Neural cell (in vitro differentiated cells): ENCODE measurements around the gene FBXL15. TPM values are rescaled to one million over a fixed set of nuclear protein-coding genes. Genes with fewer than 3 reads are reported as not detected.

Source experiments
- H2AFZ ChIP-seq: fragments of 200-600, 300-800 bp; sonication (generic), shearing (Covaris generic); 2 replicates; pipeline ENCODE4 v1.6.0; 2014; ENCODE audit warnings: low read depth, mild to moderate bottlenecking, antibody characterized with exemption, low read length, moderate library complexity
- H3F3A ChIP-seq: fragments of 200-600 bp; shearing (Covaris generic); 2 replicates; pipeline ENCODE4 v1.6.1; 2016; ENCODE audit warnings: mild to moderate bottlenecking, moderate library complexity, mixed read lengths, antibody characterized with exemption, low read length; ENCODE audit not compliant: insufficient read depth, poor library complexity, severe bottlenecking
- H3K27ac ChIP-seq: fragments of 200-600, 300-800 bp; sonication (generic), shearing (Covaris generic); 2 replicates; pipeline ENCODE4 v1.5.1; 2014; ENCODE audit warnings: mild to moderate bottlenecking, low read length, moderate library complexity
- H3K27me3 ChIP-seq: fragments of 300-800, 200-600 bp; sonication (generic), shearing (Covaris generic); 2 replicates; pipeline ENCODE4 v1.6.0; 2014; ENCODE audit warnings: mild to moderate bottlenecking, low read depth, low read length, moderate library complexity; ENCODE audit not compliant: insufficient read depth
- H3K36me3 ChIP-seq: fragments of 300-800, 200-600 bp; sonication (generic), shearing (Covaris generic); 2 replicates; pipeline ENCODE4 v1.5.1; 2014; ENCODE audit warnings: mild to moderate bottlenecking, antibody characterized with exemption, low read length, moderate library complexity; ENCODE audit not compliant: insufficient read depth
- H3K4me2 ChIP-seq: fragments of 300-800, 200-600 bp; sonication (generic), shearing (Covaris generic); 2 replicates; pipeline ENCODE4 v1.6.0; 2014; ENCODE audit warnings: mild to moderate bottlenecking, low read length
- H3K4me3 ChIP-seq: fragments of 300-800, 200-600 bp; sonication (generic), shearing (Covaris generic); 2 replicates; pipeline ENCODE4 v1.5.1; 2014; ENCODE audit warnings: mild to moderate bottlenecking, low read length, moderate library complexity
- H3K79me2 ChIP-seq: fragments of 200-600 bp; shearing (Covaris generic); replicated peaks from 2 replicates; pipeline ENCODE4 v1.6.0; 2014; ENCODE audit warnings: mild to moderate bottlenecking, low read length, moderate library complexity; ENCODE audit not compliant: insufficient read depth
- H3K9ac ChIP-seq: fragments of 300-800, 200-600 bp; sonication (generic), shearing (Covaris generic); 2 replicates; pipeline ENCODE4 v1.6.1; 2016; ENCODE audit warnings: mild to moderate bottlenecking, low read length, mixed read lengths
- H3K9me2 ChIP-seq: fragments of 200-600 bp; shearing (Covaris generic); 2 replicates; pipeline ENCODE4 v1.6.1; 2016; ENCODE audit warnings: mild to moderate bottlenecking, low read length, mixed read lengths; ENCODE audit not compliant: insufficient read depth
- H3K9me3 ChIP-seq: fragments of 200-600, 300-800 bp; sonication (generic), shearing (Covaris generic); 2 replicates; pipeline ENCODE4 v1.6.1; 2016; ENCODE audit warnings: mild to moderate bottlenecking, mixed run types, low read length, moderate library complexity, mixed read lengths
- H4K20me1 ChIP-seq: fragments of 200-600 bp; shearing (Covaris generic); 2 replicates; pipeline ENCODE4 v1.6.1; 2016; ENCODE audit warnings: mild to moderate bottlenecking, mixed run types; ENCODE audit not compliant: insufficient read depth
- CTCF ChIP-seq: fragments of 450-650 bp; IDR thresholded peaks from 2 replicates; pipeline ENCODE4 v1.5.1; 2014; ENCODE audit warnings: antibody characterized with exemption, mild to moderate bottlenecking, moderate library complexity; ENCODE audit not compliant: poor library complexity, severe bottlenecking
- EP300 ChIP-seq: fragments of 450-650 bp; conservative IDR thresholded peaks from 2 replicates; pipeline ENCODE4 v1.6.1; 2014; ENCODE audit warnings: antibody characterized with exemption, mild to moderate bottlenecking, moderate library complexity; ENCODE audit not compliant: poor library complexity, severe bottlenecking
- EZH2 ChIP-seq: fragments of 200-600, 300-800 bp; shearing (Covaris generic), sonication (generic); IDR thresholded peaks from 2 replicates; pipeline ENCODE4 v1.6.1; 2014; ENCODE audit warnings: antibody characterized with exemption, low read length, borderline replicate concordance, mild to moderate bottlenecking; ENCODE audit not compliant: insufficient read depth, poor library complexity, severe bottlenecking
- MXI1 ChIP-seq: fragments of 450-650 bp; conservative IDR thresholded peaks from 2 replicates; pipeline ENCODE4 v1.6.1; 2014; ENCODE audit warnings: antibody characterized with exemption, mild to moderate bottlenecking; ENCODE audit not compliant: poor library complexity, severe bottlenecking
- POLR2AphosphoS5 ChIP-seq: IDR thresholded peaks from 2 replicates; pipeline ENCODE4 v1.6.1; 2012
- RAD21 ChIP-seq: fragments of 450-650 bp; conservative IDR thresholded peaks from 2 replicates; pipeline ENCODE4 v1.6.1; 2014; ENCODE audit warnings: antibody characterized with exemption, mild to moderate bottlenecking, moderate library complexity
- REST ChIP-seq: IDR thresholded peaks from 2 replicates; pipeline ENCODE4 v1.6.1; 2012; ENCODE audit warnings: borderline replicate concordance
- SMC3 ChIP-seq: fragments of 450-650 bp; conservative IDR thresholded peaks from 2 replicates; pipeline ENCODE4 v1.6.1; 2014; ENCODE audit warnings: antibody characterized with exemption, mild to moderate bottlenecking, moderate library complexity; ENCODE audit not compliant: poor library complexity
- TAF1 ChIP-seq: IDR thresholded peaks from 2 replicates; pipeline ENCODE4 v1.6.1; 2012; ENCODE audit warnings: low read depth
- polyA plus RNA-seq: library from polyadenylated mRNA; depleted of rRNA; stranded (reverse); fragments of >200 nt; gene quantifications from 2 replicates; pipeline ENCODE4 v1.2.3, GENCODE V29; 2014

FBXL15 gene
- polyA plus RNA-seq, 1 donor from 2014 or later: 37.8 TPM

GRCh38 chr10:102384606-102385429 is 35.8 kb upstream of the FBXL15 start:
- Histone ChIP-seq H3K9me2 (no peaks in the 10 kb centered on the region), H3K4me2 (no peak overlapping the region), H3K4me3 (no peak overlapping the region), H3K27me3 (no peaks in the 10 kb centered on the region), H3K9ac (no peak overlapping the region), H3F3A (no peaks in the 10 kb centered on the region), H4K20me1 (no peaks in the 10 kb centered on the region), H3K27ac (no peak overlapping the region), H2AFZ (no peak overlapping the region), H3K79me2 (no peaks in the 10 kb centered on the region), H3K36me3 (no peaks in the 10 kb centered on the region), H3K9me3 (no peaks in the 10 kb centered on the region)
- no peak for TF ChIP-seq POLR2AphosphoS5
- no peak for TF ChIP-seq CTCF
- TF ChIP-seq RAD21: no peak
- no peak for TF ChIP-seq EZH2
- no peak for TF ChIP-seq EP300
- TF ChIP-seq MXI1: no peak
- no peak for TF ChIP-seq SMC3
- TF ChIP-seq REST: no peak
- TF ChIP-seq TAF1: no peak

- TF ChIP-seq REST (no peak), TAF1 (no peak), RAD21 (no peak), EZH2 (no peak), EP300 (no peak), CTCF (no peak), POLR2AphosphoS5 (no peak), SMC3 (no peak), MXI1 (no peak)
- Histone ChIP-seq H3K27ac (no peak overlapping the region), H3K27me3 (peaks cover 21% of the 10 kb centered on the region), H4K20me1 (no peaks in the 10 kb centered on the region), H3K36me3 (no peaks in the 10 kb centered on the region), H3K4me2 (no peak overlapping the region), H3K4me3 (no peak overlapping the region), H3K79me2 (no peaks in the 10 kb centered on the region), H3F3A (no peaks in the 10 kb centered on the region), H2AFZ (no peak overlapping the region), H3K9me2 (no peaks in the 10 kb centered on the region), H3K9ac (no peak overlapping the region), H3K9me3 (no peaks in the 10 kb centered on the region)
Observed at GRCh38 chr10:102389894-102390293, 30.7 kb upstream of the FBXL15 start.
